ENCODE data around the gene NPIPB9.
A peak's percentile ranks its signal among the peaks of the same experiment; 100 is the strongest.
"Not testable (repeated sequence)": the region's sequence is repeated elsewhere in the genome, so short reads cannot be mapped to it uniquely, and the experiment has no call there.

The NPIPB9 gene

DNA sequence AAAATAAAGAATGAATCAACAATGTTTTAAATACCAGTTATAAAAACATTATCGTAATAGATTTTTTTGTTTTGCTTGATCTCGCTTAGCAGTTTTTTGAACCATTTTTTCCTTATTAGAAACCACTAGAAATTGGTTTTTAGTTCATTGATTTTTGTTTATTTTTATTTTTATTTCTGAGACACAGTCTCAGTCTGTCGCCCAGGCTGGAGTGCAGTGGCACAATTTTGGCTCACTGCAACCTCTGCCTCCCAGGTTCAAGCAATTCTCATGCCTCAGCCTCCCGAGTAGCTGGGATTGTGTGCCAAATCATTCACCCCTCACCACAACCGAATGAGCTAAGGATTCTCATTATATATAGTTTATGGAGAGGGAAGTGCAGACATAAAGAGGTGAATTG, at the start of gene NPIPB9:
Gene NPIPB9, plus strand, starts transcription at position 301 of the 400 bp plus-strand sequence.
- DNase-seq (ENCODE audit: low read depth in 2 of 2) = not testable (repeated sequence)

DNA sequence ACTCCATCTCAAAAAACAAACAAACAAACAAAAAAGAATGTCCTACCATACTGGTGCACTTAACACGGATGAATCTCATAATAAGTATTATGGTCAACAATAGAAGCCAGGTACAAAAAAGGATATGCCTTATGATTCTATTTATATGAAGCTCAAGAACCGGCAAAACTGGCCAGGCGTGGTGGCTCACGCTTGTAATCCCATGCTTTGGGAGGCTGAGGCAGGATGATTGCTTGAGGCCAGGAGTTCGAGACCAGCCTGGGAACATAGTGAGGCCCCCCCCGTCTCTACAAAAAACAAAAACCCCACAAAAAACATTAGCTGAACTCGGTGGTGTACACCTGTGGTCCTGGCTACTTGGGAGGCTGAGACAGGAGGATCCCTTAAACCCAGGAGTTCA, 47.3 kb upstream of the NPIPB9 start:
- not testable (repeated sequence) for DNase-seq (ENCODE audit: low read depth in 2 of 2)

DNA sequence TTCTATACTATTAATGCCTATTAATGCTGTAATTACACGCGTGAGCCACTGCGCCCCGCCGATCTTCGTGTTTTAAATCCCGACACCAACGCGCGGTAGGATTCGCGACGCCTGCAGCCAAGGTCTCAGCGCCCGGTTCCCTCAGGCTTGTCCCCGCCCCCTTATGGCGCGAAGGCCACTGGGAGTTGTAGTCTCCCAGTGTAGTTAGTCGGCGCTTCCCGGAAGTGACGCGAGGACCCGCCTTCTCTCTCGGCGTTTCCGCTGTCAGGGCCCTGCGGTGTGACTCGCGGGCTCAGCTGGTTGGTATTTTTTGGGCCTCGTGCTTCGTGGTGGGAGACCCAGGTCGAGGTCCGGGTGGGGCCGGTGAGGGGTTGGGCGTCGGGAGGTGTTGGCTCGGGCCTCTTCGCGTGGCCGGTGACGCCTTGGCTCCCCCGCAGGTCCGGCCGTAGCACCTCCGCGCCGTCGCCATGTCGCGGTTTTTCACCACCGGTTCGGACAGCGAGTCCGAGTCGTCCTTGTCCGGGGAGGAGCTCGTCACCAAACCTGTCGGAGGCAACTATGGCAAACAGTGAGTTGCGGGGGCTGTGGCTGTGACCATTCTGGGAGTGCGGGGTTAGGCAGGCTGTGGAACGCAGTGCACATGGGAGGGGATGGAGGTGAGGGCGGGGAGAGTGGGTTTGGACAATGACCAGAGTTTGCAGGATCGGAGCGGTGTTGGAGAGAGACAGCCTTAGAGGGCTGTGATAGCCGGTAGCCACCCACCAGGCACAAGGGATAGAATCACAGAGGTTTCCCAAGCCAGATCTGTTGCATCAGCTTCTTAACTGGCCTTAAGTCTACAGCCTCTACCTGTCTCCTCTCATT, 40.1 kb upstream of the NPIPB9 start, which contains the start of gene EIF3C:
Gene EIF3C, plus strand, starts transcription at position 245 of the 864 bp plus-strand sequence. Its CDS starts 223 bp downstream, at position 468.
- DNase-seq (ENCODE audit: low read depth in 2 of 2) = not testable (repeated sequence)

DNA sequence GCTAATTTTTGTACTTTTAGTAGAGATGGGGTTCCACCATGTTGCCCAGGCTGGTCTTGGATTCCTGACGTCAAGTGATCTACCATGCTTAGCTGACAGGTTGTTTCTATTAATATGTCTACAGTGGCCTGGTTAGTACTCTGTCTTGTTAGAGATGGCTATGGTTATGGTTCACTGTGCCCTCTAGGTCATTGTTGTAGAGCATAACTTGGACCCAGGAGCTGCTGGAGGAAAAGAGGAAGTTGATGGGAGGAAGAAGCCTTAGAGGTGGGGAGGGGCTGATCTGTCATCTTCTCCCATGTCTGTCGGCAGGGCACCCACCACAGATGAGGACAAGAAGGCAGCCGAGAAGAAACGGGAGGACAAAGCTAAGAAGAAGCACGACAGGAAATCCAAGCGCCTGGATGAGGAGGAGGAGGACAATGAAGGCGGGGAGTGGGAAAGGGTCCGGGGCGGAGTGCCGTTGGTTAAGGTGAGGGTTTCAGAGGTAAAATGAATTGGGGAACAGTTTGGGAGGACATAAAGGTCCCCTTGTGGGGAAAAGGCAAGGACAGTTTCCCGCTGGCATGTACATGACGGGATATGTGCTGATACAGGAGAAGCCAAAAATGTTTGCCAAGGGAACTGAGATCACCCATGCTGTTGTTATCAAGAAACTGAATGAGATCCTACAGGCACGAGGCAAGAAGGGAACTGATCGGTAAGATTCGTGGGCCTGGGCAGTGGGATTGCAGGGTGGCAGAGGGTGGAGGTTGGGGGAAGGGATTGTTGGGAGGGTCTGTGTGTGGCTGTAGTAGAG, 28.5 kb upstream of the NPIPB9 start:
- DNase-seq (ENCODE audit: low read depth in 2 of 2) = not testable (repeated sequence)

DNA sequence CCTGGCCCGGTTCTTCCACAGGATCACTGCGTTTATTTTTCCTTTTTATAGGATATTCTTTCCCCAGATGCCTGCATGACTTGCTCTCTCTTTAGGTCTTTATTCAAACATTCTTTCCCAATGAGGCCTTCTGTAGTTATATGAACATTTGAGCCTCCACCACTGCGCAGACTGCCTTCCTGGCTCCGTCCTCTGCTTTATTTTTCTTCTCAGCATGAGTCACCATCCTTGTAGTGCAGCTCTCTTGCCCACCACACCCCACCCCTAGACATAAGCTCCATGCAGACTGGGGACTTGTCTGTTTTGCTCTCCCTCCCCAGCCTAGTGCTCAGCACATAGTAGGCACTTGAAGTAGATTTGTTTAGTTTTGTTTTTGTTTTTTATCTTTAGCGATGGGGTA, 20.3 kb upstream of the NPIPB9 start:
- not testable (repeated sequence) for DNase-seq (ENCODE audit: low read depth in 2 of 2)

DNA sequence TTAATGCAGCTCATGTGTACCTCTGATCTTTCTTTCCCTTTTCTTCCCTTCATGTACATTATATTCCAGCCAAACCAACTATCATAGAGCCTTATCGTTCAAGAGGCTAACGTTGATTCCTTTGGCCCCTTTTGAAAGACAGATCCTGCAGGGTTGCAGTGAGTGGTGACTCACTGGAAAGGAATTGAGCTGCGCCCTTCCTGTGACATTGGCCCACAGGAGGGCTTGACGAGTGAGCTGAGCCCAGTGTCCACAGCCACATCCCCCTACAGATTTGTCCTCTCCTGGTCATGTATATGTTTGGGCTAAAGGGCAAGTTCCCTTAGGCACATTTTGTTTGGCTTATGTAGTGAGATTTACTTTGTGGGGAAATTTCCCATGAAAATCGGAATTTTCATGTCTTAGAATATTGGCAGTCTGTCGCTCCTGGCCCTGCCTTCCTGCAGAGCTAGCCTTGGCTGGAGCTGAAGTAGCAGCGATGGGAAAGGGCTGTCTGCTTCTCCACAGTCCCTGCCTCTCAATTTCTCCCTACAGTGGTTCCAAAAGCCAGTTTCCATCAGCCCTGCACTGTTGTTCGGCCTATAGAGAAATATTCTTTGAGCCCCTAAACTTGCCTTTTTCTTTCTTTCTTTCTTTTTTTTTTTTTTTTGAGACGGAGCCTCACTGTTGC, 19.0 kb upstream of the NPIPB9 start:
- not testable (repeated sequence) for DNase-seq (ENCODE audit: low read depth in 2 of 2)

DNA sequence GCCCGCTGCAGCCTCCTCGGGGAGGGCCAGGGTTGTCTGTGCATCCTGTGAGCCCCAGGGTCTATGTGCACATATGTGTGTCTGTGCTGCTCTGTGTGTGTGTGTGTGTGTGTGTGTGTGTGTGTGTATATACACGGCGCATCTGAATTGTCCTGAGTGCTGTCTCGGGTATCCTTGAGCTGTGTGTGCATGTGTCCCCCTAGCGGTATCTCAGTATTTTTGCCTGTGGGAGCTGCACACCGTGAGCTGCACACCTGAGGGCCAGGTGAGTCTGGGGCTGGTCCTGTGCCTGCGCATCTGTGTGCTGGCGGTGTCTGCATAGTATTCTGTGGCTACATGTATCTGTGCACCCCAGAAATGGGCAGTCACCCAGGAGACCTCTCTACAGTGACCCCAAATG, 11.8 kb upstream of the NPIPB9 start:
- not testable (repeated sequence) for DNase-seq (ENCODE audit: low read depth in 2 of 2)

DNA sequence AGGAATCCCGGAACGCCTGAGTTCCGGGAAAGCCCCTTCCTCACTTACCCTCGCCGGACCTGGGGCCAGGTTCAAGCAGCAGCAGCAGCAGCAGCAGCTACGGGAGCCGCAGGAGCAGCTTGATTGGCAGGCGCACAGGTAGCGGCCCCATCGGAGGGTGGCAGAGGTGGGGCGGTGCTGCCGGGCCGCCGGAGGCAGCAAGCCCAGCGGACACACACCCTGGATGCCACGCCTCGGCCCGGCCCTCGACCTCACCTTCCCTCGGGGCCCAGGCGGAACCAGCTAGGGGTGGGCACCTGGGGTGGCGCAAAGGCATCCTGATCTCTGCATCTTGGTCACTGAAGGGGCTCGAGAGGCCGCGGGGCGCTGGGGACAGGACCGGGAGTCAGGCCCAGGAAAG, 11.0 kb upstream of the NPIPB9 start:
- not testable (repeated sequence) for DNase-seq (ENCODE audit: low read depth in 2 of 2)

DNA sequence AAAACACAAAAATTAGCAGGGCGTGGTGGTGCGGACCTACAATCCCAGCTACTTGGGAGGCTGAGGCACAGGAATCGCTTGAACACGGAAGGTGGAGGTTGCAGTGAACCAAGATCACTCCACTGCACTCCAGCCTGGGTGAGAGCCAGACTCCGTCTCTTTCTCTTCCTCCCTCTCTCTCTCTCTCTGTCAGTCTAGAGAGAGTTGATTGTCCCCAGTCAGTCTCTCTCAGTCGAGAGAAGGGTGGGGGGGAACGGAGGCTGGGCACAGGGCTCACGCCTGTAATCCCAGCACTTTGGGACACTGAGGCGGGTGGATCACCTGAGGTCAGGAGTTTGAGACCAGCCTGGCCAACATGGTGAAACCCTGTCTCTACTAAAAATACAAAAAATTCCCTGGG, 10.3 kb upstream of the NPIPB9 start:
- DNase-seq (ENCODE audit: low read depth in 2 of 2) = not testable (repeated sequence)

DNA sequence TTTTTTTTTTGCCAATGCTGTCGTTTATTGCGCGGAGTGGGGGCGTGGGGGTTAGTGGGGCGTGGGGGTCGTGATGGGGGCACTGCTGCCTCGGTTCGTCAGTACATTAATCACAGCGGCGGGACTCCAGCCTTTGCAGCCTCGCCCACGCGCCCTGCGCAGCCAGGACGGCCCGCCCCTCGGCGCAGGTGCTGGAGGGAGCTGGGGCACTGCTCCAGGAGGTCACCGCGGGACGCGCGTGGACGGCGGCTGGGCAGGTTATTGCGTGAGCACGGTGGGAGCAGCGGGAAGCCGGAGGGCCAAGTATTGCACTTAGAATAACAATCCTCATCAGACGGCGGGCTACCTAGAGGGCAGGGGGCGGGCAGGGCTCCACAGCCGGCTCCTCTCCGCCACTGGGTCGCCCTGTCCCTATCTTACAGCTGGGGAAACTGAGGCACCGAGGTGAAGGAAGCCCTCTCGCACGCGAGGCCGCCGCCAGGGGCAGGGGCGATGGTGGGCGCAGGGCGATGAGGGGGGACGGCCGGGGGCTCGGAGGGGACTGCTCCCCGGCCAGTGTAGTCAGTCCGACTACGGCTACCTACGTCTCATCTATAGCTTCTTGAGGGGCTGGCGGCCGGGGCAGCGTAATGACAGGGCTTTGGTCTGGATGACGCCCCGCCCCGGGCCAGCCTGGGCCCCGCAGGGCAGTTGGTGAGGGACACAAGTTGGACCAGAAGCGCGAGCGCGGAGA, 4.8 kb upstream of the NPIPB9 start:
- not testable (repeated sequence) for DNase-seq (ENCODE audit: low read depth in 2 of 2)

DNA sequence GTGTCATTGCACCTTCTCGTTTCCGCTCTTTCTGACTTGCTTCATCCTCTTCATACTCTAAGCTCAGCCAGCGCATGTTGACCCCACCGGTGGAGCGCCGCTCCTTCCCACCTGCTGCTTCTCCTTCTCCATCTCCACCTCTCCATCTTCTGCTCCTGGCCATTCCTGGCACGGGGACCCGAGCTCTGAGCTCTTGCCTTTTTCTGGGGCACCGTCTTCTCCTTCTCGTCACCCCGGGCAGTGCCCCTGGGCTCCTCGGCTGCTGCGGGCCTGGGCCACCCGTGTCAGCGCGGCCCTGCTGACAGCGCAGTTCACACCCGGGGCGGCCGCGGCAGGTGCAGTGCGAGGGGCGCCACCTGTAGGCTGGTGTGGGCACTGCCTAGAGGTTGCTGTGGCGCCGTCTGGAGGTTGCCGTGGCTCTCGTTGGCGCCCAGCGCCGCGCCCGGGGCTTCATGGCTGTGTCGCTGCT, 1.6 kb upstream of the NPIPB9 start:
- DNase-seq (ENCODE audit: low read depth in 2 of 2) = peak in 1 of 2 donors; percentile 21

DNA sequence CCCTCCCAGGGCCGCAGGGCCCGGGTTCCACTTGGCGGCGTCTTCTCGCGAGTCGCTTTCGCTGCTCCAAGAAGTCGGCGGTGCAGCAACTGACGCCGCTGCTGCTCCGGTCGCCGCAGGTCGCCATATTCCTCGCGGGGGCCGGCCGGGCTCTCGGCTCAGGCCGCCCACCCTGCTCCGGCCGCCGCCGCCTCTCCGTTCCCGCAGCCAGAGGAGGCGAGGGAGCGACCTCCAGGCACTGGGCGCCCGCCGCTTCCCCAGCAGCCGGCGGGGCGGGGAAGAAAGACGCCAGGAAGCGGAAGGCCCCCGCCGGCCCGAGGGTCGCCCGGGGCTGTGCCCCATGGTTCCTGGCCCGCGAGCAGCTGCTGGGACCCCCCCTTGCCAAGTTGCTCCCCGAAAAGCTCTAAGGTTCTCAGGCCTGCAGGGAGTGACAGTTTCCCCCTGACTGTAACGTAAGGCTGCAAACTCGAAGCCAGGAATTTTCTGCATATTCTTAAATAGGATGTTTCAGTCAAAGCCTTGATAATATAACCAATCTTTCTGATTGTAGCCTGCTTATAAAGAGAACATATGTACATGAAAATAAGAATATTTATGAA, 1.0 kb upstream of the NPIPB9 start:
- not testable (repeated sequence) for DNase-seq (ENCODE audit: low read depth in 2 of 2)

DNA sequence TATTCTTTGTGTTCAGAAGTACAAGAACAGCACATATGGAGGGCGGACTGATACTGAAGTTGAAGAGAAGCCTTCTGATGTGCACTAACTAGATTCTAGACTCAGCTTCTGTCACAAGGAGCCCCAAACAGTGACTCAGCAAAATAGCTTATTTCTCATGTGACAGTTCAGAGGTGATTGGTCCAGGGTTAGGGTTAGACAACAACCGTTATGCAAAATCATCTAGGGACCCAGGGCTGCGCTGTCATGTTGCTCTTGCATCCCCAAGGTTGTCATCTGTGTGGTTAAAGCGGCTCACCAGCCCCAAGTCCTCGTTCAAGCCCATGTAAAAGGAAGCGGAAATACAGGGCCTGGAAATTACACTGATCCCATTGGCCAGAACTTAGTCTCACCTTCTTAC, 30.1 kb downstream of the NPIPB9 start:
- not testable (repeated sequence) for DNase-seq (ENCODE audit: low read depth in 2 of 2)

DNA sequence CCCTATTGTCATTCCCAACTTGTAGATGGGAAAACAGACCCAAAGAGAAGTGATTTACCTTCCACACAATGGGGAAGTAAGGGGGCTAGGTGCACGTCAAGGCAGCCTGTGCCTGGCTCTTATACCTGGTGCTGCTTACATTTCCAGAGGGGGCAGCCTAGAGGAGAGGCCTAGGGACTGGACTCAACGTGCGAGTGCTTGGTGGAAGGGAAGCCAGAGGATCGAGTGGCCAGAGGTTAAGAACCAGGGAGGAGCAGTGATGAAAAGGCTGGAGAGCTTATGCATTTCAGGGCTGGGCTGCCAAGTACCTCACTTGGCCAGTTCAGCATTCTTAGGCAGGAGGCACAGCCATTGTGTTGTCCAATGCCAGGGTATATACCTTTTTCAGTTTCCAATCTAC, 30.8 kb downstream of the NPIPB9 start:
- DNase-seq (ENCODE audit: low read depth in 2 of 2) = not testable (repeated sequence)

DNA sequence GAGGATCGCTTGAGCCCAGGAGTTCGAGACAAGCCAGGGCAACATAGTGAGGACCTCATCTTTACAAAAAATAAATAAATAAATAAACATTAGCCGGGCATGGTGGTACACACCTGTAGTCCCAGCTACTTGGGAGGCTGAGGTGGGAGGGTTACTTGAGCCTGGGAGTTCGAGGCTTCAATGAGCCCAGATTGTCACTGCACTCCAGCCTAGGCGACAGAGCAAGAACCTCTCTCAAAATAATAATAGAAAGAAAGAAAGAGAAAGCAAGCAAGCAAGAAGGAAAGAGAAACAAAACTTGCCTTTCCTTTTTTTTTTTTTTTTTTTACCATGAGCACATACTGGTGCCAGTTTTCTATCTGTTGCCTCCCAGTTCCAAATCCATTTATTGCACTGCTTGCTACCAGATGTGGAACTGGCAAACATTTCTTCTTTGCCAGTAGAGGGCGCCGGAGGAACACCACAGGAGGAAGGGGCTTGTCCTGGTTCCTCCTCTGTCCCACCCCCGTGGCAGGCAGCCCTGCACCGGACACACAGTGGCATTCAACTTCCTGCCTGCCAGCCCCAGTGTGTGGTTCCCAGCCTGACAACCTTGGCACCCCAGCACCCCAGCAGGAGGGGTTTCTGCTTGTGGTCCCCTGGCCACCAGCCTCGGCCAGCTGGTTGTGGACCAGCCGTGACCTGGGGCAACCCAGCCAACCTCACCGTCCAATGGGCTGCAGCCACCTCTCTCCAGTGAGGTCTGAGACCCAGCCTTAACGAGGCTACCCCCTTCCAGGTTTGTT, 50.8 kb downstream of the NPIPB9 start:
- DNase-seq (ENCODE audit: low read depth in 2 of 2) = peak; percentile 50 to 55

DNA sequence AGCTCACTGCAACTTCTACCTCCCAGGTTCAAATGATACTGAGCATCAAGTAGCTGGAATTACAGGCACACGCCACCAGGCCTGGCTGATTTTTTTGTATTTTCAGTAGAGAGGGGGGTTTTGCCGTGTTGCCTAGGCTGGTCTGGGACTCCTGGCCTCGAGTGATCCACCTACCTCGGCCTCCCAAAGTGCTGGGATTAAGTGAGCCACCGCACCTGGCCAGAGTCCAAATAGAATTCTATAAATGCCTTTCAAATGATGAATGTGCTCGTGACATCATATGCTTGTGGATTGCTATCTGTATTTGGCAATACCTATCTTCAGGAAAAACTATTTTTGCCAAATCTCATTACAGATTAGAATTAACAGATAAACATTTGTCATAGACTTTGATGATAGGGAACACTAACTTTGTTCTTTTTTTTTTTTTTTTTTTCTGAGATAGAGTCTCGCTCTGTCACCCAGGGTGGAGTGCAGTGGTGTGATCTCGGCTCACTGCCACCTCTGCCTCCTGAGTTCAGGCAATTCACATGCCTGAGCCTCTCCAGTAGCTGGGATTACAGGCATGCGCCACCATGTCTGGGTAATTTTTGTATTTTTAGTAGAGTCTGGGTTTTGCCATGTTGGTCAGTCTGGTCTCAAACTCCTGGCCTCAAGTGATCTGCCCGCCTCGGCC, 56.0 kb downstream of the NPIPB9 start:
- not testable (repeated sequence) for DNase-seq (ENCODE audit: low read depth in 2 of 2)

DNA sequence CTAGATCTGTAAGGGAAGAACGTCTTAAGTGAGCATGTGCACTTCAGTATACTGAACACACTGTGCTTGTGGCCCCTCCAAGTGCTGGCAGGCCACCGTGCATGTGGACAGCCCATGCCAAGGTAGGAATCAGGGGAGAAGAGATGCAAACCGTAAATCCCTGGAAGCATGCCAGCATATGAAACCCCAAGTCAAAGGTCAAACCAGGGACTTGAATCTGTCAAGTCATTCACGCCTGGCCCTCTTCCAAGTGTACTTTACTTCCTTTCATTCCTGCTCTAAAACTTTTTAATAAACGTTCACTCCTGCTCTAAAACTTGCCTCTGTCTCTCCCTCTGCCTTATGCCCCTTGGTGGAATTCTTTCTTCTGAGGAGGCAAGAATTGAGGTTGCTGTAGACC, 68.4 kb downstream of the NPIPB9 start:
- DNase-seq (ENCODE audit: low read depth in 2 of 2) = no peak

DNA sequence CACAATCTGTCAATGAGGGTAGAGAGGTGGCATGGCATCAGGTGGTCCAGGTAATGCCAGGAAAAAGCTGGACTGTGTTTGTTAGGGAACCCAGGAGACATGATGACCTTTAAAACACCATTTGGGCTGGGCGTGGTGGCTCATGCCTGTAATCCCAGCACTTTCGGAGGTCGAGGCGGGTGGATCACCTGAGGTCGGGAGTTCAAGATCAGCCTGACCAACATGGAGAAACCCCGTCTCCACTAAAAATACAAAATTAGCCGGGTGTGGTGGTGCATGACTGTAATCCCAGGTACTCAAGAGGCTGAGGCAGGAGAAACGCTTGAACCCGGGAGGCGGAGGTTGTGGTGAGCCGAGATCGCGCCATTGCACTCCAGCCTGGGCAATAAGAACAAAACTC, 69.0 kb downstream of the NPIPB9 start:
- DNase-seq (ENCODE audit: low read depth in 2 of 2) = not testable (repeated sequence)

DNA sequence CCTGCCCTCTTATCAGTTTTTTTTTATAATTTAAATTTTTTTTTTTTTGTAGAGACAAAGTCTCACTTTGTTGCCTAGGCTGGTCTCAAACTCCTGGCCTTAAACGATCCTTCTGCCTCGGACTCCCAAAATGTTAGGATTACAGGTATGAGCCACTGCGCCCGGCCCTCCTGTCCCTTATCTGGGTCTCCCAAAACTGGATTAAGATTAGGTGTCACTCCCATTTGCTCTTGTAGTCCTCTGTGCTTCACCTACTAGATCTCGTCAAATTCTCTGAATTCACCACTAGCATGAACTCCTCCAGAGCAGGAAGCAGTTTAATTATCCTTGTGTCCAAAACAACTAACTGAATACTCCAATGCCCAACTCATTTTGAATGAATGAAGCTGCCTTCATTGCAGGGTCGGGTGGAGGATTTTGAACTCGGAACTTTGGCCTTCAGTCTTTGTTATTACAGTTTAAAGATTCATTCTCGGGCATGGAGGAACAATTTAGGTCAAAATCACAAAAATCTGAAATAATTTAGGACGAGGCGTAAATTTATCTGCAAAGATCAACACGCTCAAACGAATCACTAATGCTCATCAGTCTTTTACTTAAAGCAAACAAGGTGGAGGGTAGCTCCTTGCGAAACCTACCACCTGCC, 70.4 kb downstream of the NPIPB9 start:
- no peak for DNase-seq (ENCODE audit: low read depth in 2 of 2)
